Ascending aorta (tissue), 2 donors: ENCODE data around the gene CIDEC. TPM values are rescaled to one million over a fixed set of nuclear protein-coding genes. Genes with fewer than 3 reads are reported as not detected.

Source experiments
- DNase-seq, 2 donors: peaks; one replicate each; pipeline ENCODE4 v3.0.0-alpha.2; 2019; ENCODE audit warnings: low spot score in 2 of 2
- H3K27ac ChIP-seq, 2 donors: fragments of 200-600 bp; sonication (generic); one replicate each; pipeline ENCODE4 v1.5.1; 2016 to 2017; ENCODE audit warnings: mild to moderate bottlenecking in 1 of 2
- H3K27me3 ChIP-seq: fragments of 200-600 bp; sonication (generic); one replicate; pipeline ENCODE4 v1.5.1; 2017
- H3K36me3 ChIP-seq, 2 donors: fragments of 200-600 bp; sonication (generic); one replicate each; pipeline ENCODE4 v1.5.1; 2016
- H3K4me1 ChIP-seq, 2 donors: fragments of 200-600 bp; sonication (generic); one replicate each; pipeline ENCODE4 v1.5.1; 2016 to 2017; ENCODE audit warnings: mild to moderate bottlenecking in 1 of 2
- H3K4me3 ChIP-seq, 2 donors: fragments of 200-600 bp; sonication (generic); one replicate each; pipeline ENCODE4 v1.5.1; 2016 to 2017; ENCODE audit warnings: mild to moderate bottlenecking in 1 of 2
- H3K9me3 ChIP-seq, 2 donors: fragments of 200-600 bp; sonication (generic); one replicate each; pipeline ENCODE4 v1.5.1; 2016
- intact Hi-C: fragments of 100-400 bp; cut with DNase I; formaldehyde crosslinking; loops from one replicate; pipeline ENCODE4 v1.15.1; 2023
- total RNA-seq: library from RNA; depleted of rRNA; stranded (reverse); fragments of >200 nt; gene quantifications from one replicate; pipeline ENCODE4 v1.1.0, GENCODE V29; 2016
- TF ChIP-seq, protein P1 (sequence below), 3 experiments: fragments of 200-600 bp in 2 of 3; fragments of 450-650 bp in 1 of 3; sonication (generic) in 2 of 3; IDR thresholded peaks; one replicate each; pipeline ENCODE4 v1.5.1; 2016 to 2019; ENCODE audit warnings: antibody characterized with exemption in 3 of 3, mild to moderate bottlenecking in 1 of 3, moderate library complexity in 1 of 3

The CIDEC gene
- total RNA-seq, 1 donor from 2014 or later = 29.9 TPM

DNA sequence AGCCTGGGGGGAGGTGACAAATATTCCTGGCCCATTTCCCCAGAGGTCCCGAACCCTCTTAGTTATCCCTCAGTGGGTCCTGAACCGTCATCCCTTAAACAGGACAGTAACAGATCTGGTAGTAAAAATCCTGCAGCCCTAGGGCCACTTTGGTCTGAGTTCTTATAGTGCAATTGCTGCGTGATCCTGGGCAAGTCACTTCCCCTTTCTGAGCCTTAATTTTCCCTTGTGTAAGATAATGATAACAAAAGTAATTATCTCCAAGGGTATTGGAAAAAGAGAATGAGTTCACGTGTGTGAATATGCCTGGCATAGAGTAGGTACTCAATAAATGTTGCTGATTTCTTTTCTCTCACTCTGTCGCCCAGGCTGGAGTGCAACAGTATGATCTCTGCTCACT lies 7.4 kb upstream of the CIDEC start:
- Histone ChIP-seq H3K27me3 (no peaks in the 10 kb centered on the region), H3K4me3 (no peak overlapping the region), H3K27ac (no peak overlapping the region), H3K9me3 (no peaks in the 10 kb centered on the region), H3K4me1 (peaks cover 0 to 7% of the 10 kb centered on the region in 2 donors), H3K36me3 (no peaks in the 10 kb centered on the region)
- intact Hi-C loops = no loop called here
- TF ChIP-seq, protein P1, sequence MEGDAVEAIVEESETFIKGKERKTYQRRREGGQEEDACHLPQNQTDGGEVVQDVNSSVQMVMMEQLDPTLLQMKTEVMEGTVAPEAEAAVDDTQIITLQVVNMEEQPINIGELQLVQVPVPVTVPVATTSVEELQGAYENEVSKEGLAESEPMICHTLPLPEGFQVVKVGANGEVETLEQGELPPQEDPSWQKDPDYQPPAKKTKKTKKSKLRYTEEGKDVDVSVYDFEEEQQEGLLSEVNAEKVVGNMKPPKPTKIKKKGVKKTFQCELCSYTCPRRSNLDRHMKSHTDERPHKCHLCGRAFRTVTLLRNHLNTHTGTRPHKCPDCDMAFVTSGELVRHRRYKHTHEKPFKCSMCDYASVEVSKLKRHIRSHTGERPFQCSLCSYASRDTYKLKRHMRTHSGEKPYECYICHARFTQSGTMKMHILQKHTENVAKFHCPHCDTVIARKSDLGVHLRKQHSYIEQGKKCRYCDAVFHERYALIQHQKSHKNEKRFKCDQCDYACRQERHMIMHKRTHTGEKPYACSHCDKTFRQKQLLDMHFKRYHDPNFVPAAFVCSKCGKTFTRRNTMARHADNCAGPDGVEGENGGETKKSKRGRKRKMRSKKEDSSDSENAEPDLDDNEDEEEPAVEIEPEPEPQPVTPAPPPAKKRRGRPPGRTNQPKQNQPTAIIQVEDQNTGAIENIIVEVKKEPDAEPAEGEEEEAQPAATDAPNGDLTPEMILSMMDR (IDR thresholded peaks at IDR 0.05) = no peak
- DNase-seq = no peak

DNA sequence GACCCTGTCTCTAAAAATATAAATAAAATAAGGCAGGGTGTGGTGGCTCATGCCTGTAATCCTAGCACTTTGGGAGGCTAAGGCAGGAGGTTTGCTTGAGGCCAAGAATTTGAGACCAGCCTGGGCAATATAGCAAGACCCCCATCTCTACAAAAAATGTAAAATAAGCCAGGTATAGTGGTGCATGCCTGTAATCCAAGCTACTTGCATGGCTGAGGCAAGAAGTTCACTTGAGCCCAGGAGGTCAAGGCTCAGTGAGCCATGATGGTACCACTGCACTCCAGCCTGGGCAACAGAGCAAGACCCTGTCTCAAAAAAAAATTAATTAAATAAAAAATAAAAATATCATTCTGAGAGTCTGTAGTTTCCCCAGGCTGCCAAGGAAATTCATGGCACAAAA lies 6.3 kb upstream of the CIDEC start:
- Histone ChIP-seq H3K27me3 (no peaks in the 10 kb centered on the region), H3K27ac (no peak overlapping the region), H3K36me3 (no peaks in the 10 kb centered on the region), H3K4me3 (no peak overlapping the region), H3K4me1 (peaks cover 0 to 4% of the 10 kb centered on the region in 2 donors), H3K9me3 (no peaks in the 10 kb centered on the region)
- TF ChIP-seq, protein P1 (IDR thresholded peaks at IDR 0.05) = no peak
- DNase-seq = no peak
- intact Hi-C loops = no loop called here

DNA sequence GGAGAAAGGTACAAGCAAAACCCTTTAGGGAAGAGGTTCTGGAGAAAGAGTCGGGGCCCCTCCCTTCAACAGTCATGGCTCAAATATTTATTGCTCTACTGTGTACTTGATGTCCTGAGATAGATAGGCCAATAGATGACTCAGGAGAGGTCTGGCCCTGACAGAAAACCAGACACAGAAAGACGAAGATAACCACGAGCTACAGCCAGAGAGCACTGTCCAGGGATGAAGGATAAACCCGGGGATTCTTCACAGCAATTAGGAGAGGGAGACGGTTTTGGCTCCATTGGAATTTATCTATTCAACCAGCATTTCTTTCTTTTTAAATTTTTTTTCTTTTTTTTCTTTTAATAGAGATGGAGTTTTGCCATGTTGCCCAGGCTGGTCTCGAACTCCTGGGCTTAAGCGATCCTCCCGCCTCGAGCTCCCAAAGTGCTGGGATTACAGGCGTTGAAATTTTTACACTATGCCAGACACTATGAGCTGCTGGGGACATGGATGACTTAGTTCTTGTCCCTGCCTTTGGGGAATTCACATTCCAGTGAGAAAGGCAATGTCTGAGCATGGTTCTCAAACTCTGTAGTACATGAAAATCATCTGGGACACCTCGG lies 4.6 kb upstream of the CIDEC start:
- no peak for DNase-seq
- H3K27ac ChIP-seq = no peak overlapping the region

DNA sequence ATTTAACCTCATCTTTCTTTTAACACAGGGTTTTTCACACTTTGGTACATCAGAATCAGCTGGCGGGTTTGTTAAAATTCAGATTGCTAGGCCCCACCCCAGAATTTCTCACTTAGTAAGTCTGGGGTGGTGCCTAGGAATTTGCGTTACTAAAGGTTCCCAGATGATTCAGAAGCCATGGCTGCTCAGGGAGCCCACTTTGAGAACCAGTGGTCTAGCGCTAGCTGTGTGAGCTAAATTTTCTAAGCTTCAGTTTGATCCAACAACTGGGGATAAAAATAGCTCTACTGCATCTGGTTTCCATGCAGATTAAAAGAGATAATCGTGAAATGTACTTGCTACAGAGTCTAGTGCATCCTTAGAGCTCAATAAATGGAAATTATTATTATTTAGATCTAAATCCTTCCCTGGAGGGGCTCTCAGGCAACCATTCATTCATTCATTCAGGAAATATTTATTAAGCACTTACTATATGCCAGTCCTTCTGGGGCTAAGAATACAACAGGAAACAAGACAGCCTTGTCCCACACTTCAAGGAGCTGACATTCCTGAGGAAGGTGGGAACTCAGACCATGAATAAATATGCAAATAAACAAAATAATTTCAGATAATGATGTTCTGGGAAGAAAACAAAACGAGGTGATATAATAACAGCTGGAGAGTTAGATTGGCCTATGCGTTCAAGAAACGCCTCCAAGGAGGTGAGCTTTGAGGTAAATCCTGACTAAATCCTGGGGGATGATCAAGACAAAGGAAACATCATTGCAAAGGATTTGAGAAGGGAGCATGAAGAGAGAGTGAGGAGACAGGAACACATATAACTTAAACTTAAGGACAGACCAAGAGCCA lies 3.9 kb upstream of the CIDEC start:
- Histone ChIP-seq H3K36me3 (no peaks in the 10 kb centered on the region), H3K27me3 (no peaks in the 10 kb centered on the region), H3K4me3 (no peak overlapping the region), H3K4me1 (no peaks in the 10 kb centered on the region), H3K27ac (no peak overlapping the region), H3K9me3 (no peaks in the 10 kb centered on the region)
- intact Hi-C loops = no loop called here
- DNase-seq = no peak
- TF ChIP-seq, protein P1 (IDR thresholded peaks at IDR 0.05) = no peak

More for the DNA sequence above, 4.6 kb upstream of the CIDEC start:
- Histone ChIP-seq H3K4me3 (no peak overlapping the region), H3K27me3 (no peaks in the 10 kb centered on the region), H3K4me1 (no peaks in the 10 kb centered on the region), H3K9me3 (no peaks in the 10 kb centered on the region), H3K36me3 (no peaks in the 10 kb centered on the region)
- TF ChIP-seq, protein P1 (IDR thresholded peaks at IDR 0.05) = no peak
- intact Hi-C loops = no loop called here

DNA sequence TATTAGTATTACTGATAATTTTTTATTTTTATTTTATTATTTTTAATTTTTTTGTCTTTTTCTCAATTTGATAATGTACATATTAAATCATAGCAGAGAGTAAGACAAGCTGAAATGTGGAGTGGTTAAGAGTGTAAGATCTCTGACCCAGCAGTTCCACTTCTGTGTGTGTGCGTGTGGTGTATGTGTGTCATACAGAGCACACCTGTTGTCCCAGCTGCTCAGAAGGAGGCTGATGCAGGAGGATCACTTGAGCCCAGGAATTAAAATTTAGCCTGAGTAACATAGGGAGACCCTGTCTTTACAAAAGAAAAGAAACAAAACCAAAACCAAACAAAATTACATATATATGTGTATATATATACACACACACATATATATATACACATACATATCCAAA lies 1.4 kb upstream of the CIDEC start:
- intact Hi-C loops = no loop called here
- no peak for DNase-seq
- no peaks in the 10 kb centered on the region for H3K36me3 ChIP-seq
- TF ChIP-seq, protein P1 (IDR thresholded peaks at IDR 0.05) = no peak
- no peak overlapping the region for H3K4me3 ChIP-seq
- no peaks in the 10 kb centered on the region for H3K27me3 ChIP-seq
- no peaks in the 10 kb centered on the region for H3K4me1 ChIP-seq
- H3K9me3 ChIP-seq = no peaks in the 10 kb centered on the region
- H3K27ac ChIP-seq = no peak overlapping the region
